Upper lobe of right lung (tissue), 1 donor: ENCODE measurements around the gene CNTN4. TPM values are rescaled to one million over a fixed set of nuclear protein-coding genes. Genes with fewer than 3 reads are reported as not detected.
A peak's percentile ranks its signal among the peaks of the same experiment; 100 is the strongest.

Experiments used
- ATAC-seq: fragments of 200-7000 bp; cut with Tn5 transposase; one replicate; pipeline ENCODE4 v1.9.1; 2020; ENCODE audit warnings: mild to moderate bottlenecking, moderate library complexity
- DNase-seq: peaks from one replicate; pipeline ENCODE4 v3.0.0-alpha.2; 2020
- H3K27ac ChIP-seq: fragments of 200-600 bp; one replicate; pipeline ENCODE4 v1.8.0; 2022
- H3K27me3 ChIP-seq: fragments of 200-600 bp; one replicate; pipeline ENCODE4 v1.8.0; 2022; ENCODE audit warnings: mild to moderate bottlenecking
- H3K36me3 ChIP-seq: fragments of 200-600 bp; one replicate; pipeline ENCODE4 v1.8.0; 2022
- H3K4me1 ChIP-seq: fragments of 200-600 bp; one replicate; pipeline ENCODE4 v1.8.0; 2022
- H3K4me3 ChIP-seq: fragments of 200-600 bp; one replicate; pipeline ENCODE4 v1.8.0; 2022; ENCODE audit warnings: mild to moderate bottlenecking
- H3K9me3 ChIP-seq: fragments of 200-600 bp; one replicate; pipeline ENCODE4 v1.8.0; 2022
- CTCF ChIP-seq: fragments of 200-600 bp; IDR thresholded peaks from one replicate; pipeline ENCODE4 v1.8.0; 2022; ENCODE audit warnings: antibody characterized with exemption
- intact Hi-C: fragments of 100-400 bp; cut with DNase I; formaldehyde crosslinking; loops from one replicate; pipeline ENCODE4 v1.11.0; 2022
- total RNA-seq: library from RNA; stranded (reverse); fragmentation: NEBNext Ultra II Directional; extraction: Animal tissue kit (Norgen Biotek cat#: 25700); gene quantifications from one replicate; pipeline ENCODE4 v1.2.1, GENCODE V29; 2021
- donor health status: DM: no; HTN: yes; CAD: no; lungs with severe emphysema.

CNTN4 gene
- total RNA-seq, 1 donor from 2014 or later: 11.3 TPM

GRCh38 chr3:2945121-2945520 lies 846.5 kb downstream of the CNTN4 start:
- no peak for TF ChIP-seq CTCF
- no peaks in the 10 kb centered on the region for H3K27me3 ChIP-seq
- intact Hi-C loops: no loop called here
- H3K36me3 ChIP-seq: no peaks in the 10 kb centered on the region
- no peaks in the 10 kb centered on the region for H3K4me1 ChIP-seq
- no peaks in the 10 kb centered on the region for H3K9me3 ChIP-seq
- ATAC-seq (no peak), DNase-seq (no peak)
- H3K27ac ChIP-seq: no peak overlapping the region
- H3K4me3 ChIP-seq: no peak overlapping the region

- intact Hi-C loops: no loop called here
- no peak for DNase-seq
These were observed 848.9 kb downstream of the CNTN4 start for GRCh38 chr3:2947536-2947935.

GRCh38 chr3:2948882-2949281 lies 850.2 kb downstream of the CNTN4 start:
- intact Hi-C loops: no loop called here
- Histone ChIP-seq H3K27me3 (no peaks in the 10 kb centered on the region), H3K4me3 (no peak overlapping the region), H3K4me1 (no peaks in the 10 kb centered on the region), H3K36me3 (no peaks in the 10 kb centered on the region), H3K27ac (no peak overlapping the region), H3K9me3 (no peaks in the 10 kb centered on the region)
- ATAC-seq (no peak), DNase-seq (no peak)
- no peak for TF ChIP-seq CTCF

More at GRCh38 chr3:2947536-2947935, 848.9 kb downstream of the CNTN4 start:
- Histone ChIP-seq H3K4me1 (no peaks in the 10 kb centered on the region), H3K4me3 (no peak overlapping the region), H3K27ac (no peak overlapping the region), H3K36me3 (no peaks in the 10 kb centered on the region), H3K9me3 (no peaks in the 10 kb centered on the region), H3K27me3 (no peaks in the 10 kb centered on the region)
- no peak for TF ChIP-seq CTCF
- ATAC-seq: no peak

GRCh38 chr3:2950159-2950558 lies 851.5 kb downstream of the CNTN4 start:
- no peak for TF ChIP-seq CTCF

GRCh38 chr3:2957115-2957514 lies 858.4 kb downstream of the CNTN4 start:
- no peak for DNase-seq
- intact Hi-C loops: no loop called here
- H3K9me3 ChIP-seq: no peaks in the 10 kb centered on the region
- peaks cover 10% of the 10 kb centered on the region for H3K4me1 ChIP-seq
- H3K4me3 ChIP-seq: no peak overlapping the region
- no peak for TF ChIP-seq CTCF
- H3K36me3 ChIP-seq: no peaks in the 10 kb centered on the region
- no peak overlapping the region for H3K27ac ChIP-seq
- no peaks in the 10 kb centered on the region for H3K27me3 ChIP-seq
- ATAC-seq: no peak

More at GRCh38 chr3:2950159-2950558, 851.5 kb downstream of the CNTN4 start:
- no peak overlapping the region for H3K27ac ChIP-seq
- no peaks in the 10 kb centered on the region for H3K4me1 ChIP-seq
- no peaks in the 10 kb centered on the region for H3K36me3 ChIP-seq
- DNase-seq (no peak), ATAC-seq (no peak)
- intact Hi-C loops: no loop called here
- no peak overlapping the region for H3K4me3 ChIP-seq
- H3K9me3 ChIP-seq: no peaks in the 10 kb centered on the region
- no peaks in the 10 kb centered on the region for H3K27me3 ChIP-seq

- Histone ChIP-seq H3K27ac (no peak overlapping the region), H3K36me3 (no peaks in the 10 kb centered on the region), H3K4me1 (peaks cover 10% of the 10 kb centered on the region), H3K27me3 (no peaks in the 10 kb centered on the region), H3K4me3 (no peak overlapping the region), H3K9me3 (no peaks in the 10 kb centered on the region)
- ATAC-seq: peak; percentile 91
- no peak for DNase-seq
- intact Hi-C loops: no loop called here
- no peak for TF ChIP-seq CTCF
These were observed 859.9 kb downstream of the CNTN4 start for GRCh38 chr3:2958551-2958950.
